GM19455 (cell line): ENCODE results near the gene CCDC117.
A peak's percentile ranks its signal among the peaks of the same experiment; 100 is the strongest.
"Not testable (repeated sequence)": the region's sequence is repeated elsewhere in the genome, so short reads cannot be mapped to it uniquely, and the experiment has no call there.

Source experiments
- ATAC-seq: cut with Tn5 transposase; IDR thresholded peaks from one replicate; pipeline ENCODE4 v1.9.1; 2021; ENCODE audit not compliant: unreplicated experiment

Gene CCDC117

GRCh38 chr22:28800308-28801041 lies 28.0 kb downstream of the CCDC117 start, which contains the start of gene XBP1:
XBP1 (minus strand) TSS chr22:28800569.
- peak; percentile 86 for ATAC-seq

GRCh38 chr22:28801845-28802594 lies 29.5 kb downstream of the CCDC117 start:
- ATAC-seq, result no peak

GRCh38 chr22:28802595-28803123 lies 30.2 kb downstream of the CCDC117 start:
- ATAC-seq, result no peak

- ATAC-seq, result not testable (repeated sequence)
These were observed 32.9 kb downstream of the CCDC117 start for GRCh38 chr22:28805426-28805825.

- no peak for ATAC-seq
These were observed 36.3 kb downstream of the CCDC117 start for GRCh38 chr22:28808716-28809355.

GRCh38 chr22:28810821-28811491 lies 38.5 kb downstream of the CCDC117 start:
- no peak for ATAC-seq

GRCh38 chr22:28812516-28812915 lies 40.0 kb downstream of the CCDC117 start:
- ATAC-seq, result no peak

GRCh38 chr22:28813772-28814518 lies 41.5 kb downstream of the CCDC117 start:
- ATAC-seq, result no peak

- no peak for ATAC-seq
These were observed 42.6 kb downstream of the CCDC117 start for GRCh38 chr22:28815111-28815510.

- ATAC-seq, result no peak
These were observed 43.2 kb downstream of the CCDC117 start for GRCh38 chr22:28815729-28816128.

- no peak for ATAC-seq
These were observed 44.6 kb downstream of the CCDC117 start for GRCh38 chr22:28817064-28817463.

GRCh38 chr22:28817919-28818859 lies 45.7 kb downstream of the CCDC117 start:
- no peak for ATAC-seq

- no peak for ATAC-seq
These were observed 47.0 kb downstream of the CCDC117 start for GRCh38 chr22:28819253-28820096.

- no peak for ATAC-seq
These were observed 48.4 kb downstream of the CCDC117 start for GRCh38 chr22:28820885-28821284.

- no peak for ATAC-seq
These were observed 49.0 kb downstream of the CCDC117 start for GRCh38 chr22:28821452-28821851.

GRCh38 chr22:28822930-28823551 lies 50.5 kb downstream of the CCDC117 start:
- no peak for ATAC-seq

GRCh38 chr22:28824455-28824854 lies 52.0 kb downstream of the CCDC117 start:
- not testable (repeated sequence) for ATAC-seq

- ATAC-seq, result not testable (repeated sequence)
These were observed 53.9 kb downstream of the CCDC117 start for GRCh38 chr22:28826430-28826829.
